Testis (tissue), 2 donors: ENCODE data around the gene EGFR.

Experiments
- POLR2A ChIP-seq: fragments of 450-650 bp; IDR thresholded peaks from one replicate; pipeline ENCODE4 v1.6.1; 2017; ENCODE audit warnings: antibody characterized with exemption, mild to moderate bottlenecking, moderate library complexity
- TF ChIP-seq, protein P1 (sequence below), 3 experiments: fragments of 450-650 bp in 2 of 3; fragments of 200-600 bp in 1 of 3; sonication (generic) in 1 of 3; IDR thresholded peaks; one replicate each; pipeline ENCODE4 v1.5.1; 2016 to 2019; ENCODE audit warnings: antibody characterized with exemption in 3 of 3, mild to moderate bottlenecking in 2 of 3, moderate library complexity in 1 of 3

DNA sequence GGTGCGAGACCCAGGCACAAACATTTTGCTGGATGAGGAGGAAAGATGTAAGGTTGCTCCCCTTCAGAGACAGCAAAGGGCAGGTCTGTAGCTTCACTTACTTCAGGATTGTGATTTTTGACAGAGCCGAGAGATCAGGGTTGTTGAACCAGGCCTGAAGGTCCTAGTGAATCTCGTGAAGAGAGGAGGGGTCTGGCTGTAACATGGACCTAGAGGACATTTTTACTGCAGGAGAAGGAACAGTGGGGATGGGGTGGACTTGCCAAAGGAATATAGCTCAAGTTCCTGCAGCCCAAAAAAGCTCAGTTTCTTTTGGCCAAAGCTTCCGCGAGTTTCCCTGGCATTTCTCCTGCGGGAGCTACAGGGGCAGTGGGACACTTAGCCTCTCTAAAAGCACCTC lies 976 bp upstream of the EGFR start:
- TF ChIP-seq, protein P1, sequence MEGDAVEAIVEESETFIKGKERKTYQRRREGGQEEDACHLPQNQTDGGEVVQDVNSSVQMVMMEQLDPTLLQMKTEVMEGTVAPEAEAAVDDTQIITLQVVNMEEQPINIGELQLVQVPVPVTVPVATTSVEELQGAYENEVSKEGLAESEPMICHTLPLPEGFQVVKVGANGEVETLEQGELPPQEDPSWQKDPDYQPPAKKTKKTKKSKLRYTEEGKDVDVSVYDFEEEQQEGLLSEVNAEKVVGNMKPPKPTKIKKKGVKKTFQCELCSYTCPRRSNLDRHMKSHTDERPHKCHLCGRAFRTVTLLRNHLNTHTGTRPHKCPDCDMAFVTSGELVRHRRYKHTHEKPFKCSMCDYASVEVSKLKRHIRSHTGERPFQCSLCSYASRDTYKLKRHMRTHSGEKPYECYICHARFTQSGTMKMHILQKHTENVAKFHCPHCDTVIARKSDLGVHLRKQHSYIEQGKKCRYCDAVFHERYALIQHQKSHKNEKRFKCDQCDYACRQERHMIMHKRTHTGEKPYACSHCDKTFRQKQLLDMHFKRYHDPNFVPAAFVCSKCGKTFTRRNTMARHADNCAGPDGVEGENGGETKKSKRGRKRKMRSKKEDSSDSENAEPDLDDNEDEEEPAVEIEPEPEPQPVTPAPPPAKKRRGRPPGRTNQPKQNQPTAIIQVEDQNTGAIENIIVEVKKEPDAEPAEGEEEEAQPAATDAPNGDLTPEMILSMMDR (IDR thresholded peaks at IDR 0.05) = no peak
- no peak for TF ChIP-seq POLR2A
